RWPE2 (cell line): ENCODE measurements around the gene MACROD2.
"Not testable (repeated sequence)": the region's sequence is repeated elsewhere in the genome, so short reads cannot be mapped to it uniquely, and the experiment has no call there.

Experiments
- ATAC-seq: fragments of 200-7000 bp; cut with Tn5 transposase; 3 replicates; pipeline ENCODE4 v1.9.1; 2021; ENCODE audit warnings: low read depth
- DNase-seq: peaks from one replicate; pipeline ENCODE4 v3.0.0-alpha.2; 2020; ENCODE audit warnings: low spot score
- H3K27ac ChIP-seq: fragments of 450-650 bp; 2 replicates; pipeline ENCODE4 v1.5.1; 2017; ENCODE audit warnings: mild to moderate bottlenecking; ENCODE audit not compliant: poor library complexity, severe bottlenecking
- H3K27me3 ChIP-seq: fragments of 250-450 bp; sonication (Bioruptor Pico); 2 replicates; pipeline ENCODE4 v1.5.1; 2021; ENCODE audit warnings: mild to moderate bottlenecking, moderate library complexity; ENCODE audit not compliant: insufficient read depth, poor library complexity, severe bottlenecking
- H3K36me3 ChIP-seq: fragments of 250-450 bp; sonication (Bioruptor Pico); 2 replicates; pipeline ENCODE4 v1.5.1; 2020; ENCODE audit warnings: low read depth, mild to moderate bottlenecking, moderate library complexity
- H3K4me1 ChIP-seq: fragments of 250-450 bp; sonication (Bioruptor Pico); 2 replicates; pipeline ENCODE4 v1.5.1; 2021; ENCODE audit warnings: mild to moderate bottlenecking, moderate library complexity; ENCODE audit not compliant: insufficient read depth, poor library complexity, severe bottlenecking
- H3K4me3 ChIP-seq: fragments of 250-450 bp; sonication (Bioruptor Pico); 2 replicates; pipeline ENCODE4 v1.5.1; 2021; ENCODE audit warnings: mild to moderate bottlenecking, moderate library complexity; ENCODE audit not compliant: severe bottlenecking
- H3K9me3 ChIP-seq: fragments of 250-450 bp; sonication (Bioruptor Pico); 2 replicates; pipeline ENCODE4 v1.5.1; 2021; ENCODE audit warnings: mild to moderate bottlenecking, moderate library complexity; ENCODE audit not compliant: severe bottlenecking
- TF ChIP-seq, protein P1 (sequence below): fragments of 450-650 bp; IDR thresholded peaks from one replicate; pipeline ENCODE4 v1.5.1; 2017; ENCODE audit warnings: mild to moderate bottlenecking, moderate library complexity; ENCODE audit not compliant: poor library complexity, severe bottlenecking

The MACROD2 gene

DNA sequence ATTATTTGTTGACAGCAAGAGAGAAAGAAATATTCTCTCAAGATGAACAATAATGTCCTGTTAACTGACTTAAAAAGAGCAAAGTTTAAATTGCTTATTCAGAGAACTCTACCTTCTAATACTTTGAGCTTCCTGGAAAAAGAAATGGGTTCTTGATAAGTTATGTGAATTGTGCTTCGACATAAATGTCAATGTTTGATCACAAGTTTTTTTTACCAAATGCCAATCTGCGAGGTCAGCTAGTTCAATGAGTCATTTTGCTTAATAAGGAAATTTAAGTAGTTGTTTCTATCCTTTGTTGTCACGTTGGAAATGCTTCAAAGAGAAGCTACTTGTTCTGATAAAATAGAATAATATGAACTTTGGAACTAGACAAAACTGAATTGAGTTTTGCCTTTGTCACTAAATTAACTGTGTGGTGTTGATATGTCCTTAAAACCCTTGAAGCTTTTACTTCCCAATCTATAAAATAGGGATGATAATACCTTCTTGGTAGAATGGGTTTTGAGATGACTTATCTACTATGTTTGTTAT lies 984.2 kb downstream of the MACROD2 start:
- Histone ChIP-seq H3K4me1 (peaks cover 7% of the 10 kb centered on the region), H3K4me3 (no peak overlapping the region), H3K36me3 (no peaks in the 10 kb centered on the region), H3K27ac (no peak overlapping the region), H3K9me3 (peaks cover 9% of the 10 kb centered on the region), H3K27me3 (no peaks in the 10 kb centered on the region)
- TF ChIP-seq, protein P1, sequence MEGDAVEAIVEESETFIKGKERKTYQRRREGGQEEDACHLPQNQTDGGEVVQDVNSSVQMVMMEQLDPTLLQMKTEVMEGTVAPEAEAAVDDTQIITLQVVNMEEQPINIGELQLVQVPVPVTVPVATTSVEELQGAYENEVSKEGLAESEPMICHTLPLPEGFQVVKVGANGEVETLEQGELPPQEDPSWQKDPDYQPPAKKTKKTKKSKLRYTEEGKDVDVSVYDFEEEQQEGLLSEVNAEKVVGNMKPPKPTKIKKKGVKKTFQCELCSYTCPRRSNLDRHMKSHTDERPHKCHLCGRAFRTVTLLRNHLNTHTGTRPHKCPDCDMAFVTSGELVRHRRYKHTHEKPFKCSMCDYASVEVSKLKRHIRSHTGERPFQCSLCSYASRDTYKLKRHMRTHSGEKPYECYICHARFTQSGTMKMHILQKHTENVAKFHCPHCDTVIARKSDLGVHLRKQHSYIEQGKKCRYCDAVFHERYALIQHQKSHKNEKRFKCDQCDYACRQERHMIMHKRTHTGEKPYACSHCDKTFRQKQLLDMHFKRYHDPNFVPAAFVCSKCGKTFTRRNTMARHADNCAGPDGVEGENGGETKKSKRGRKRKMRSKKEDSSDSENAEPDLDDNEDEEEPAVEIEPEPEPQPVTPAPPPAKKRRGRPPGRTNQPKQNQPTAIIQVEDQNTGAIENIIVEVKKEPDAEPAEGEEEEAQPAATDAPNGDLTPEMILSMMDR: no peak
- ATAC-seq: no peak
- DNase-seq: no peak

DNA sequence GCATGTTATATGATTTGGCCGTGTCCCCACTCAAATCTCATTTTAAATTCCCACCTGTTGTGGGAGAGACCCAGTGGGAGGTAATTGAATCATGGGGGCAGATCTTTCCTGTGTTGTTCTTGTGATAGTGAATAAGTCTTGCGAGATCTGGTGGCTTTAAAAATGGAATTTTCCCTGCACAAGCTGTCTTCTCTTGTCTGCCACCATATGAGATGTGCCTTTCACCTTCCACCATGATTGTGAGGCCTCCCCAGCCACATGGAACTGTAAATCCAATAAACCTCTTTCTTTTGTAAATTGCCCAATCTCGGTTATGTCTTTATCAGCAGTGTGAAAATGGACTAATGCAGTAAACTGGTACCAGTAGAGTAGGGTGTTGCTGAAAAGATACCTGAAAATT lies 986.2 kb downstream of the MACROD2 start:
- H3K4me3 ChIP-seq, ATAC-seq, H3K9me3 ChIP-seq, H3K27me3 ChIP-seq, H3K36me3 ChIP-seq, H3K27ac ChIP-seq, DNase-seq: not testable (repeated sequence)
- H3K4me1 ChIP-seq: peaks cover 18% of the 10 kb centered on the region

DNA sequence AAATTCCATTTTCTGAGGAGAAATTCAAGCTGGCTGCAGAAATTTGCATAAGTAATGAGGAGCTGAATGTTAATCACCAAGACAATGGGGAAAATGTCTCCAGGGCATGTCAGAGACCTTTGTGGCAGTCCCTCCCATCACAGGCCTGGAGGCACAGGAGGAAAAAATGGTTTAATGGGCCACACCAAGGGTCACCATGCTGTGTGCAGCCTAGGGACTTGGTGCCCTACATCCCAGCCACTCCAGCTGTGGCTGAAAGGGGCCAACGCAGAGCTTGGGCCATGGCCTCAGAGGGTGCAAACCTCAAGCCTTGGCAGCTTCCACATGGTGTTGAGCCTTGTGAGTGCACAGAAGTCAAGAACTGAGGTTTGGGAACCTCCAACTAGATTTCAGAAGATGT lies 987.0 kb downstream of the MACROD2 start:
- not testable (repeated sequence) for H3K36me3 ChIP-seq, H3K27ac ChIP-seq, H3K4me3 ChIP-seq, ATAC-seq, H3K9me3 ChIP-seq, H3K27me3 ChIP-seq, DNase-seq
- peaks cover 20% of the 10 kb centered on the region for H3K4me1 ChIP-seq

DNA sequence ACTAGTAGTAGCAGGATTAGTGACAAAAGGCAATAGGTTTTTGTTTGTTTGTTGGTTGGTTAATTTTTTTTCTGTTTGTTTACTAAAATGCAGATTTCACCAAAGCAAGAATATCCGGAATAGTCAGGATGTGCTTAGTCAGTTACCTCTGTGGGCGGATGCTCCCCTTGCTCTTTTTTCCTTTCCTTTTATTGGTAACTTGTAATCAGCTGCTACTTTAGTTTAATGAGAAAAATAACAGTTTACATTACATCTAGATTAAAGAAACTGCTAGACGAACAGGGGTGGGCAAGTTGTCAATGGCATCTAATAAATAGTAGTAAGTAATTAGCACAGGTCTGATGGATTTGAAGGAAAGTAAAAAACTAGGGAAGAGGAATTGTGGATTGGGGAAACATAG lies 989.0 kb downstream of the MACROD2 start:
- TF ChIP-seq, protein P1: no peak
- ATAC-seq (no peak), DNase-seq (no peak)
- Histone ChIP-seq H3K4me1 (peaks cover 18% of the 10 kb centered on the region), H3K27me3 (no peaks in the 10 kb centered on the region), H3K9me3 (peaks cover 9% of the 10 kb centered on the region), H3K36me3 (no peaks in the 10 kb centered on the region), H3K4me3 (no peak overlapping the region), H3K27ac (no peak overlapping the region)

DNA sequence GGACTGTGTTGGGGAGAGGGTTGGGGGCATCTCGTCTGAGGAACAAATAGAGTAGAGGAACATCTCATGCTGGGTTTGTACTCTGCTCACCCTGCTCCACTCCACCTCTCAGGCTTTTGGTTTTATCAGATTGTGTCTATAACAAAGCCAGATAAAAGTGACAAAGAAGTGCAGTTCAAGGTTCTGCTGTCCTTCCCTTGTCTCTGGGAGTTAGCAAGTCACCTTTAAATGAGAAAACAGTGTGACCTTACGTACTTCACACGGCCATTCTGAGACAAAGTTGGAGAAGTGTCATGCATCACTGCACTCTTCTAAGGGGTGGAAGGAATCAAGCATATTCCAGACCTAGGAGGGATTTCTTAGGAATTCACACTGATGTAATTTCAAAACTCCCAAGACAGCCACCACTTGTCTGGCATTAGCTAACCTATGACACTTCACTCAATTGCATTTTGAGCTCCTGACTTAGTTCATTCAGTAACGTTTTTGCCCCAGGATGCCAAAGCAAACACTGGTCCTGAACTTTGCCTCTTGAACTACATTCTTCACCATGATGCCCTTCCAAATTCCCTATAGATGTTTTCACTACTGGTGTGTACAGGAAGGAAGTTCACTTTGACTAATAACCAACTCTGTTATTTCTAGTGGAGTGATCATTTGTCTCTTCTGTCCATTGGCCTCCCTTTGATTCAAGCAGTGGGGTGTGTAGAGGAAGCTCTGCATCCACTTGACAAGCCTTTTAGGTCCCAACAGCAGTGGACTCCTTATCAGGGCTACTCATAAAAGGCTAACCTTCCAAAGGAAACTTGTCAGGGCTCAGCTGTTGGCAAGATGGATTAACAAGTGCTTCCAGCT lies 989.7 kb downstream of the MACROD2 start:
- H3K27me3 ChIP-seq: no peaks in the 10 kb centered on the region
- TF ChIP-seq, protein P1: no peak
- H3K4me1 ChIP-seq: peaks cover 12% of the 10 kb centered on the region
- H3K9me3 ChIP-seq: peaks cover 9% of the 10 kb centered on the region
- H3K4me3 ChIP-seq: no peak overlapping the region
- H3K27ac ChIP-seq: peak overlapping the region; percentile 58
- H3K36me3 ChIP-seq: no peaks in the 10 kb centered on the region
- DNase-seq (no peak), ATAC-seq (no peak)
